HEK293 (cell line): ENCODE data around the gene ADPRHL1.

Experiments used
- CTCF ChIA-PET: fragments of 350-600 bp; formaldehyde crosslinking; extraction: SDS; loops from one replicate; lab custom pipeline; 2021; ENCODE audit warnings: antibody characterized with exemption; lab: Yijun Ruan, JAX
- POLR2A ChIA-PET: fragments of 300-600 bp; formaldehyde crosslinking; extraction: SDS; loops from one replicate; lab custom pipeline; 2020; ENCODE audit warnings: antibody characterized with exemption, inconsistent platforms; lab: Yijun Ruan, JAX
- H3K27ac ChIP-seq: fragments of 200-500 bp; sonication (Bioruptor generic); 2 replicates; pipeline ENCODE4 v1.5.1; 2014; ENCODE audit warnings: low read depth, low read length, control low read depth, inconsistent platforms; ENCODE audit errors: extremely low read depth
- H3K36me3 ChIP-seq, 2 experiments: fragments of 200-500 bp in 1 of 2; sonication (Bioruptor generic) in 1 of 2; 1 replicate in 1 of 2; 2 replicates in 1 of 2; pipeline ENCODE4 v1.5.1; 2014 to 2017; ENCODE audit warnings: inconsistent platforms in 2 of 2, low read length in 2 of 2; ENCODE audit not compliant: control insufficient read depth in 2 of 2, insufficient read depth in 1 of 2
- H3K4me1 ChIP-seq: fragments of 200-500 bp; sonication (Bioruptor generic); 2 replicates; pipeline ENCODE4 v1.5.1; 2014; ENCODE audit warnings: mild to moderate bottlenecking, low read length, inconsistent platforms; ENCODE audit not compliant: control insufficient read depth, insufficient read depth
- H3K4me3 ChIP-seq: 2 replicates; pipeline ENCODE4 v1.5.1; 2011; ENCODE audit warnings: low read depth, mild to moderate bottlenecking, control low read depth, low read length, moderate library complexity
- H3K9me3 ChIP-seq: fragments of 200-500 bp; sonication (Bioruptor generic); 2 replicates; pipeline ENCODE4 v1.5.1; 2014; ENCODE audit warnings: low read depth, low read length, inconsistent platforms; ENCODE audit not compliant: control insufficient read depth, insufficient read depth
- GLIS1 ChIP-seq: fragments of 450-650 bp; formaldehyde crosslinking; IDR thresholded peaks from 2 replicates; pipeline ENCODE4 v1.5.1; 2016; ENCODE audit warnings: missing biosample characterization, missing genetic modification characterization
- KLF10 ChIP-seq: fragments of 450-650 bp; IDR thresholded peaks from 2 replicates; pipeline ENCODE4 v1.5.1; 2018; ENCODE audit warnings: missing biosample characterization, mild to moderate bottlenecking, missing genetic modification characterization
- YY1 ChIP-seq: fragments of 450-650 bp; formaldehyde crosslinking; IDR thresholded peaks from 2 replicates; pipeline ENCODE4 v1.5.1; 2018; ENCODE audit warnings: missing biosample characterization, missing genetic modification characterization
- YY2 ChIP-seq: fragments of 450-650 bp; formaldehyde crosslinking; IDR thresholded peaks from 2 replicates; pipeline ENCODE4 v1.5.1; 2016; ENCODE audit warnings: missing biosample characterization, missing genetic modification characterization
- ZBTB7A ChIP-seq: fragments of 450-650 bp; formaldehyde crosslinking; IDR thresholded peaks from 2 replicates; pipeline ENCODE4 v1.5.1; 2016; ENCODE audit warnings: low read depth, missing biosample characterization, missing genetic modification characterization
- ZBTB8A ChIP-seq: fragments of 450-650 bp; formaldehyde crosslinking; IDR thresholded peaks from 2 replicates; pipeline ENCODE4 v1.5.1; 2016; ENCODE audit warnings: missing biosample characterization, missing genetic modification characterization
- ZNF133 ChIP-seq: fragments of 450-650 bp; formaldehyde crosslinking; IDR thresholded peaks from 2 replicates; pipeline ENCODE4 v1.5.1; 2016; ENCODE audit warnings: missing biosample characterization, missing genetic modification characterization
- ZNF146 ChIP-seq: fragments of 450-650 bp; formaldehyde crosslinking; IDR thresholded peaks from 2 replicates; pipeline ENCODE4 v1.5.1; 2016; ENCODE audit warnings: missing biosample characterization, missing genetic modification characterization
- ZNF274 ChIP-seq, 2 experiments: fragments of 200-500 bp in 1 of 2; fragments of 450-650 bp in 1 of 2; sonication (Bioruptor generic) in 1 of 2; formaldehyde crosslinking in 1 of 2; IDR thresholded peaks; 2 replicates each; pipeline versions ENCODE4 v1.5.1 to v1.6.1; 2014 to 2016; ENCODE audit warnings: borderline replicate concordance in 1 of 2, inconsistent platforms in 1 of 2, low read length in 1 of 2, missing biosample characterization in 1 of 2, missing genetic modification characterization in 1 of 2
- ZNF37A ChIP-seq: fragments of 450-650 bp; IDR thresholded peaks from 2 replicates; pipeline ENCODE4 v1.5.1; 2018; ENCODE audit warnings: missing biosample characterization, missing genetic modification characterization
- ZNF404 ChIP-seq: fragments of 450-650 bp; formaldehyde crosslinking; IDR thresholded peaks from 2 replicates; pipeline ENCODE4 v1.5.1; 2017; ENCODE audit warnings: missing biosample characterization, missing genetic modification characterization
- ZNF548 ChIP-seq: fragments of 450-650 bp; formaldehyde crosslinking; IDR thresholded peaks from 2 replicates; pipeline ENCODE4 v1.5.1; 2016; ENCODE audit warnings: missing biosample characterization, missing genetic modification characterization
- ZNF626 ChIP-seq: fragments of 450-650 bp; sonication (Bioruptor Pico); formaldehyde crosslinking; IDR thresholded peaks from 2 replicates; pipeline ENCODE4 v1.5.1; 2018; ENCODE audit warnings: missing biosample characterization, missing genetic modification characterization, inconsistent platforms
- ZNF670 ChIP-seq: fragments of 450-650 bp; formaldehyde crosslinking; IDR thresholded peaks from 2 replicates; pipeline ENCODE4 v1.5.1; 2016; ENCODE audit warnings: missing biosample characterization, missing genetic modification characterization, low read depth
- ZNF76 ChIP-seq: fragments of 450-650 bp; formaldehyde crosslinking; IDR thresholded peaks from 2 replicates; pipeline ENCODE4; 2016; ENCODE audit warnings: low read depth, missing biosample characterization, missing genetic modification characterization, borderline replicate concordance
- TF ChIP-seq, protein P1 (sequence below): sonication (generic); formaldehyde crosslinking; IDR thresholded peaks from 2 replicates; pipeline ENCODE4 v1.8.1; 2022; ENCODE audit warnings: mild to moderate bottlenecking, moderate library complexity, missing genetic modification reagents
- TF ChIP-seq, protein P2 (sequence below): fragments of 450-650 bp; formaldehyde crosslinking; IDR thresholded peaks from 2 replicates; pipeline ENCODE4 v1.5.1; 2016; ENCODE audit warnings: missing biosample characterization, missing genetic modification characterization
- TF ChIP-seq, protein P3 (sequence below): fragments of 450-650 bp; formaldehyde crosslinking; IDR thresholded peaks from 2 replicates; pipeline ENCODE4 v1.5.1; 2016; ENCODE audit warnings: missing biosample characterization, missing genetic modification characterization, borderline replicate concordance
- TF ChIP-seq, protein P4 (sequence below): fragments of 450-650 bp; IDR thresholded peaks from 2 replicates; pipeline ENCODE4 v1.5.1; 2018; ENCODE audit warnings: missing biosample characterization, mild to moderate bottlenecking, missing genetic modification characterization
- TF ChIP-seq, protein P5 (sequence below): fragments of 450-650 bp; formaldehyde crosslinking; IDR thresholded peaks from 2 replicates; pipeline ENCODE4 v1.5.1; 2017; ENCODE audit warnings: missing biosample characterization, missing genetic modification characterization
- TF ChIP-seq, protein P6 (sequence below): fragments of 450-650 bp; formaldehyde crosslinking; IDR thresholded peaks from 2 replicates; pipeline ENCODE4 v1.5.1; 2016; ENCODE audit warnings: missing biosample characterization, missing genetic modification characterization
- TF ChIP-seq, protein P7 (sequence below): fragments of 450-650 bp; formaldehyde crosslinking; IDR thresholded peaks from 2 replicates; pipeline ENCODE4 v1.5.1; 2016; ENCODE audit warnings: missing biosample characterization, missing genetic modification characterization

Gene ADPRHL1

DNA sequence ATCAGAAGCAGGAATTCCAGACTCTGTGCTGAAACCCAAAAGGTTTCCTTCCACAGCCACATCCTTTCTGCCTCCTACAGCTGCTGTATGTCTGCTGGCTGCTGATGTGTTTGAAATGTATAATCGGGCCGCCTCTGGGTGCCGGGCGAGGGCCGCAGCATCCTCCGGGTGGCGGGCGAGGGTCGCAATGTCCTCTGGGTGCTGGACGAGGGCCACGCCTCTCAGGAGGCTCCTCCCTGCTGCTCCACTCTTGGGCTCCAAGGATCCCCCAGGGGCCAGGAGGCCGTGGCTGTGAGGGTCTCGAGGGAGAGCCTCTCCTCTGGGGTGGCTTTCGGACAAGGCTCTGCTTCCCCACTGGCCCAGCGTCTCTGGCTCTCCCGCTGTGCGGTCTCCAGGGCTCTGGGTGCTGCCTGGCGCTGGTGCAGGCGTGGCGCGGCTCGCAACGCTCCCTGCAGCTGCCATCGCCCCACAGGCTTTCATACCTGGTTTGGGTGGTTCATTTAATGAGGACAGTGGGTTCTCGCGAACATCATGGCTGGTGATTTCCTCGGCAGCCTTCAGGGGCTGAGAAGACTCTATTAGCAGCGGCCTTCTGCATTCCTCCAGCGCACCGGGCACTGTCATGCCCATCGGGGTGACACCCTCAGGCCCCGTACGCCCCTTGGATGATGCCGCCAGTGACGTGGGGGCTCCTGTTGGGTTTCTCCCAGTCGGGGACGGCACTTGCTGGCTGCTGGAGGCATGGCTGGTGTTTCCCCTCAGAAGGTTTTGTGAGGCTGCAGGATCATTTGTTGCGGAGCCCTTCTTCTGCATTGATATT lies 47.6 kb downstream of the ADPRHL1 start (continued):
- TF ChIP-seq, protein P1, sequence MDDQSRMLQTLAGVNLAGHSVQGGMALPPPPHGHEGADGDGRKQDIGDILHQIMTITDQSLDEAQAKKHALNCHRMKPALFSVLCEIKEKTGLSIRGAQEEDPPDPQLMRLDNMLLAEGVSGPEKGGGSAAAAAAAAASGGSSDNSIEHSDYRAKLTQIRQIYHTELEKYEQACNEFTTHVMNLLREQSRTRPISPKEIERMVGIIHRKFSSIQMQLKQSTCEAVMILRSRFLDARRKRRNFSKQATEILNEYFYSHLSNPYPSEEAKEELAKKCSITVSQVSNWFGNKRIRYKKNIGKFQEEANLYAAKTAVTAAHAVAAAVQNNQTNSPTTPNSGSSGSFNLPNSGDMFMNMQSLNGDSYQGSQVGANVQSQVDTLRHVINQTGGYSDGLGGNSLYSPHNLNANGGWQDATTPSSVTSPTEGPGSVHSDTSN (CRISPR knock-in tag): no peak
- TF ChIP-seq YY2 (tag by site-specific recombination) (no peak), ZNF548 (no peak), ZNF670 (no peak), ZNF133 (tag by site-specific recombination) (no peak)
- TF ChIP-seq, protein P2, sequence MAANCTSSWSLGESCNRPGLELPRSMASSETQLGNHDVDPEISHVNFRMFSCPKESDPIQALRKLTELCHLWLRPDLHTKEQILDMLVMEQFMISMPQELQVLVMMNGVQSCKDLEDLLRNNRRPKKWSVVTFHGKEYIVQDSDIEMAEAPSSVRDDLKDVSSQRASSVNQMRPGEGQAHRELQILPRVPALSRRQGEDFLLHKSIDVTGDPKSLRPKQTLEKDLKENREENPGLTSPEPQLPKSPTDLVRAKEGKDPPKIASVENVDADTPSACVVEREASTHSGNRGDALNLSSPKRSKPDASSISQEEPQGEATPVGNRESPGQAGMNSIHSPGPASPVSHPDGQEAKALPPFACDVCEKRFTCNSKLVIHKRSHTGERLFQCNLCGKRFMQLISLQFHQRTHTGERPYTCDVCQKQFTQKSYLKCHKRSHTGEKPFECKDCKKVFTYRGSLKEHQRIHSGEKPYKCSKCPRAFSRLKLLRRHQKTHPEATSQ (tag by site-specific recombination): no peak
- TF ChIP-seq, protein P3, sequence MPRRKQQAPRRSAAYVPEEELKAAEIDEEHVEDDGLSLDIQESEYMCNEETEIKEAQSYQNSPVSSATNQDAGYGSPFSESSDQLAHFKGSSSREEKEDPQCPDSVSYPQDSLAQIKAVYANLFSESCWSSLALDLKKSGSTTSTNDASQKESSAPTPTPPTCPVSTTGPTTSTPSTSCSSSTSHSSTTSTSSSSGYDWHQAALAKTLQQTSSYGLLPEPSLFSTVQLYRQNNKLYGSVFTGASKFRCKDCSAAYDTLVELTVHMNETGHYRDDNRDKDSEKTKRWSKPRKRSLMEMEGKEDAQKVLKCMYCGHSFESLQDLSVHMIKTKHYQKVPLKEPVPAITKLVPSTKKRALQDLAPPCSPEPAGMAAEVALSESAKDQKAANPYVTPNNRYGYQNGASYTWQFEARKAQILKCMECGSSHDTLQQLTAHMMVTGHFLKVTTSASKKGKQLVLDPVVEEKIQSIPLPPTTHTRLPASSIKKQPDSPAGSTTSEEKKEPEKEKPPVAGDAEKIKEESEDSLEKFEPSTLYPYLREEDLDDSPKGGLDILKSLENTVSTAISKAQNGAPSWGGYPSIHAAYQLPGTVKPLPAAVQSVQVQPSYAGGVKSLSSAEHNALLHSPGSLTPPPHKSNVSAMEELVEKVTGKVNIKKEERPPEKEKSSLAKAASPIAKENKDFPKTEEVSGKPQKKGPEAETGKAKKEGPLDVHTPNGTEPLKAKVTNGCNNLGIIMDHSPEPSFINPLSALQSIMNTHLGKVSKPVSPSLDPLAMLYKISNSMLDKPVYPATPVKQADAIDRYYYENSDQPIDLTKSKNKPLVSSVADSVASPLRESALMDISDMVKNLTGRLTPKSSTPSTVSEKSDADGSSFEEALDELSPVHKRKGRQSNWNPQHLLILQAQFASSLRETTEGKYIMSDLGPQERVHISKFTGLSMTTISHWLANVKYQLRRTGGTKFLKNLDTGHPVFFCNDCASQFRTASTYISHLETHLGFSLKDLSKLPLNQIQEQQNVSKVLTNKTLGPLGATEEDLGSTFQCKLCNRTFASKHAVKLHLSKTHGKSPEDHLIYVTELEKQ (tag by site-specific recombination): no peak
- TF ChIP-seq, all 188 proteins: peak for 0

DNA sequence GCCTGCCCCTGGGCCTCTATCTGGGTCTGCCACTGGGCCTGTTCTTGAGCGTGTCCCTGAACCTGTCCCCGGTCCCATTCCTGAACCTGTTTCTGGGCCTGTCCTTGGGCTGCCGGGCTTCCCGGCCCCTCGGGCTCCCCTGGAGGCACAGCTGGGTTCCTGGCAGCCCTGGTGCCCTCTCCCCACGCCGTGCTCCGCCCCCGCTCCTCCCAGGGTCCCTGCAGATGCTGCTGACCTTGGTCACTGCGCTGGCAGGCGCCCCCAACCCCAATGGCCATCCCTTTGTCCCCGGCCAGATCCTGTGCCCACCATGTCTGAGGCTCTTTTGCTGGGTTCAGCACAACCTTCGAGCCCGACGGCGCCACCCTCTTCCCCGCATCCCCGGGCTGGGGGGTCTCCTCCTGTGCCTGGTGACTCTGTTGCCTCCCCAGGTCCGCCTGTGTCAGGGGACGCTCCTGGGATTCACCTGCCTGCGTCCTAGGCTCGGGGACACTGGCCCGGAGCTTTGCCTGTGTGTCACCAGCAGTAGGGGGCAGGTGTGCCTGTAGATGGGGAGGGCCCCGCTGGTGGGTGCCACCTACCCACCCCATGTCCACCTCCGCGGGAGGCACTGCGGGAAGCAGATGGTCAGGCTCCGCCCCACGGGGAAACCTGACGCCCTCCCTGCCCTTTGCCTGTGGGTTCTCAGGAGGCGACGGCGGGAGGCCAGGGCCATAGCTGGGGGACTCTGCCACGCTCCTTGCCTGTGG lies 48.4 kb downstream of the ADPRHL1 start:
- no peak overlapping the region for H3K27ac ChIP-seq
- no peaks in the 10 kb centered on the region for H3K36me3 ChIP-seq
- no peak overlapping the region for H3K4me3 ChIP-seq
- H3K4me1 ChIP-seq: no peaks in the 10 kb centered on the region
- ChIA-PET POLR2A (no interaction called here), CTCF (interaction anchor here (0.6 kb wide), 1 partner anchor 10 kb away, joined by 4 read pairs; no protein-coding TSS in a partner anchor)
- no peaks in the 10 kb centered on the region for H3K9me3 ChIP-seq
- TF ChIP-seq YY1 (tag by site-specific recombination): no peak
- TF ChIP-seq, protein P4, sequence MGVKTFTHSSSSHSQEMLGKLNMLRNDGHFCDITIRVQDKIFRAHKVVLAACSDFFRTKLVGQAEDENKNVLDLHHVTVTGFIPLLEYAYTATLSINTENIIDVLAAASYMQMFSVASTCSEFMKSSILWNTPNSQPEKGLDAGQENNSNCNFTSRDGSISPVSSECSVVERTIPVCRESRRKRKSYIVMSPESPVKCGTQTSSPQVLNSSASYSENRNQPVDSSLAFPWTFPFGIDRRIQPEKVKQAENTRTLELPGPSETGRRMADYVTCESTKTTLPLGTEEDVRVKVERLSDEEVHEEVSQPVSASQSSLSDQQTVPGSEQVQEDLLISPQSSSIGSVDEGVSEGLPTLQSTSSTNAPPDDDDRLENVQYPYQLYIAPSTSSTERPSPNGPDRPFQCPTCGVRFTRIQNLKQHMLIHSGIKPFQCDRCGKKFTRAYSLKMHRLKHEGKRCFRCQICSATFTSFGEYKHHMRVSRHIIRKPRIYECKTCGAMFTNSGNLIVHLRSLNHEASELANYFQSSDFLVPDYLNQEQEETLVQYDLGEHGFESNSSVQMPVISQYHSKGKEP (tag by site-specific recombination): no peak
- no peak for TF ChIP-seq KLF10 (tag by site-specific recombination)
- no peak for TF ChIP-seq ZNF274 (IDR thresholded peaks at IDR 0.05; ENCODE audit: low read length)
- TF ChIP-seq ZNF274 (tag by site-specific recombination; IDR thresholded peaks at IDR 0.05; ENCODE audit: borderline replicate concordance): no peak
- no peak for TF ChIP-seq ZNF626
- TF ChIP-seq, protein P5, sequence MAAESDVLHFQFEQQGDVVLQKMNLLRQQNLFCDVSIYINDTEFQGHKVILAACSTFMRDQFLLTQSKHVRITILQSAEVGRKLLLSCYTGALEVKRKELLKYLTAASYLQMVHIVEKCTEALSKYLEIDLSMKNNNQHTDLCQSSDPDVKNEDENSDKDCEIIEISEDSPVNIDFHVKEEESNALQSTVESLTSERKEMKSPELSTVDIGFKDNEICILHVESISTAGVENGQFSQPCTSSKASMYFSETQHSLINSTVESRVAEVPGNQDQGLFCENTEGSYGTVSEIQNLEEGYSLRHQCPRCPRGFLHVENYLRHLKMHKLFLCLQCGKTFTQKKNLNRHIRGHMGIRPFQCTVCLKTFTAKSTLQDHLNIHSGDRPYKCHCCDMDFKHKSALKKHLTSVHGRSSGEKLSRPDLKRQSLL (tag by site-specific recombination): no peak
- no peak for TF ChIP-seq ZNF146 (tag by site-specific recombination)
- no peak for TF ChIP-seq ZBTB7A (tag by site-specific recombination)
- TF ChIP-seq GLIS1 (tag by site-specific recombination): peak; percentile 64
- TF ChIP-seq, protein P6, sequence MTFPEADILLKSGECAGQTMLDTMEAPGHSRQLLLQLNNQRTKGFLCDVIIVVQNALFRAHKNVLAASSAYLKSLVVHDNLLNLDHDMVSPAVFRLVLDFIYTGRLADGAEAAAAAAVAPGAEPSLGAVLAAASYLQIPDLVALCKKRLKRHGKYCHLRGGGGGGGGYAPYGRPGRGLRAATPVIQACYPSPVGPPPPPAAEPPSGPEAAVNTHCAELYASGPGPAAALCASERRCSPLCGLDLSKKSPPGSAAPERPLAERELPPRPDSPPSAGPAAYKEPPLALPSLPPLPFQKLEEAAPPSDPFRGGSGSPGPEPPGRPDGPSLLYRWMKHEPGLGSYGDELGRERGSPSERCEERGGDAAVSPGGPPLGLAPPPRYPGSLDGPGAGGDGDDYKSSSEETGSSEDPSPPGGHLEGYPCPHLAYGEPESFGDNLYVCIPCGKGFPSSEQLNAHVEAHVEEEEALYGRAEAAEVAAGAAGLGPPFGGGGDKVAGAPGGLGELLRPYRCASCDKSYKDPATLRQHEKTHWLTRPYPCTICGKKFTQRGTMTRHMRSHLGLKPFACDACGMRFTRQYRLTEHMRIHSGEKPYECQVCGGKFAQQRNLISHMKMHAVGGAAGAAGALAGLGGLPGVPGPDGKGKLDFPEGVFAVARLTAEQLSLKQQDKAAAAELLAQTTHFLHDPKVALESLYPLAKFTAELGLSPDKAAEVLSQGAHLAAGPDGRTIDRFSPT (tag by site-specific recombination): no peak
- no peak for TF ChIP-seq ZBTB8A (tag by site-specific recombination)
- no peak for TF ChIP-seq ZNF404
- TF ChIP-seq ZNF76 (tag by site-specific recombination): no peak
- no peak for TF ChIP-seq ZNF37A (tag by site-specific recombination)
- TF ChIP-seq, protein P7, sequence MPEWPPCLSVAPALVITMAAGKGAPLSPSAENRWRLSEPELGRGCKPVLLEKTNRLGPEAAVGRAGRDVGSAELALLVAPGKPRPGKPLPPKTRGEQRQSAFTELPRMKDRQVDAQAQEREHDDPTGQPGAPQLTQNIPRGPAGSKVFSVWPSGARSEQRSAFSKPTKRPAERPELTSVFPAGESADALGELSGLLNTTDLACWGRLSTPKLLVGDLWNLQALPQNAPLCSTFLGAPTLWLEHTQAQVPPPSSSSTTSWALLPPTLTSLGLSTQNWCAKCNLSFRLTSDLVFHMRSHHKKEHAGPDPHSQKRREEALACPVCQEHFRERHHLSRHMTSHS (tag by site-specific recombination): no peak
